GM12873 (cell line): ENCODE data around the gene KDM4C.

Experiments
- TF ChIP-seq, protein P1 (sequence below): IDR thresholded peaks from 2 replicates; pipeline ENCODE4 v1.5.1; 2012; ENCODE audit warnings: low read depth, mild to moderate bottlenecking, moderate library complexity, low read length, control low read depth; ENCODE audit not compliant: insufficient read depth; ENCODE audit errors: missing control alignments

The KDM4C gene

DNA sequence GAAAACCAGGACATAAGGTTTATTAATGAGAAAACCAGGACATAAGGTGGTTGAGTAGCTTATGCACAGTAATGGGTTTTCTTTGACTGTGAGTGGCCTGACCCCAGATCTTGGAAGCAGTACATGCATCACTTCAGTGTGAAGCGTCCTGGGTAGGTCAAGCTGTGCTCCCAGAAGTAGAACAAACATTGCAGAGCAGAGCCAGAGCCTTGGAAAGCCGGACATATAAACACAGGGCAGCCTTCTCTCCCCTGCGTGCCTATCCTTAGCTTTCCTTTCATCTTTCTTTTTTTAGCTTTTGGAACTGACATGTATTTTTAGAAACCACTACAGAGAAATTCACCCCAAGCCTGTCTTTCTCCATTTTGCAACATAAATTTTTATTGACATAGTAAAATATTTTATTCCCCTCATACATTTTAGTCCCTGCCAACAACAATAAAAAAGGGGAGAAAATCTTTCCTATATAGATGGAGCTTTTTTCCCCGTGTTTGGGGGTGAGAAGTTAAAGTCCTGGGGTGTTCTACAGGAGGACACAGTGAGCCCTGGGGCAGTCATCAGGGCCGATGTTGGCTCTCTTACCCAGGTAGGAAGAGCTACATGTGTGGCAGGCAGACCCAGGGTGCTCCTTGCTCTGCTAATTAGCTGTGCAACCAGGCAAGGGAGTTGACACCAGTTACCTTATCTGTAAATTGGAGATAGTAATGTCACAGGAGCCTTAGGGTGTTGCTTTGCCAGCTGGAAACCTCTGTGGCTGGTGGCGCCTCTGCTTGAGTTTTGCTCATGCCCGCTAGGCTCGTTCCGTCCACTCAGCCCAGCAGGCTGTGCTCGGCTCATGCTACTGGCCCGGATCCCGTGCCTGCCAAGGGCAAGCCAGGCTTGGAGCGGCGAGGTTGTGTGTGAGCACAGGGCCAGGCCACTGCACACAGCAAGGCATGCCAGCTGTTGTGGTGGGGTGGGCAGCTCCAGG lies 389.6 kb downstream of the KDM4C start:
- TF ChIP-seq, protein P1, sequence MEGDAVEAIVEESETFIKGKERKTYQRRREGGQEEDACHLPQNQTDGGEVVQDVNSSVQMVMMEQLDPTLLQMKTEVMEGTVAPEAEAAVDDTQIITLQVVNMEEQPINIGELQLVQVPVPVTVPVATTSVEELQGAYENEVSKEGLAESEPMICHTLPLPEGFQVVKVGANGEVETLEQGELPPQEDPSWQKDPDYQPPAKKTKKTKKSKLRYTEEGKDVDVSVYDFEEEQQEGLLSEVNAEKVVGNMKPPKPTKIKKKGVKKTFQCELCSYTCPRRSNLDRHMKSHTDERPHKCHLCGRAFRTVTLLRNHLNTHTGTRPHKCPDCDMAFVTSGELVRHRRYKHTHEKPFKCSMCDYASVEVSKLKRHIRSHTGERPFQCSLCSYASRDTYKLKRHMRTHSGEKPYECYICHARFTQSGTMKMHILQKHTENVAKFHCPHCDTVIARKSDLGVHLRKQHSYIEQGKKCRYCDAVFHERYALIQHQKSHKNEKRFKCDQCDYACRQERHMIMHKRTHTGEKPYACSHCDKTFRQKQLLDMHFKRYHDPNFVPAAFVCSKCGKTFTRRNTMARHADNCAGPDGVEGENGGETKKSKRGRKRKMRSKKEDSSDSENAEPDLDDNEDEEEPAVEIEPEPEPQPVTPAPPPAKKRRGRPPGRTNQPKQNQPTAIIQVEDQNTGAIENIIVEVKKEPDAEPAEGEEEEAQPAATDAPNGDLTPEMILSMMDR, result no peak

DNA sequence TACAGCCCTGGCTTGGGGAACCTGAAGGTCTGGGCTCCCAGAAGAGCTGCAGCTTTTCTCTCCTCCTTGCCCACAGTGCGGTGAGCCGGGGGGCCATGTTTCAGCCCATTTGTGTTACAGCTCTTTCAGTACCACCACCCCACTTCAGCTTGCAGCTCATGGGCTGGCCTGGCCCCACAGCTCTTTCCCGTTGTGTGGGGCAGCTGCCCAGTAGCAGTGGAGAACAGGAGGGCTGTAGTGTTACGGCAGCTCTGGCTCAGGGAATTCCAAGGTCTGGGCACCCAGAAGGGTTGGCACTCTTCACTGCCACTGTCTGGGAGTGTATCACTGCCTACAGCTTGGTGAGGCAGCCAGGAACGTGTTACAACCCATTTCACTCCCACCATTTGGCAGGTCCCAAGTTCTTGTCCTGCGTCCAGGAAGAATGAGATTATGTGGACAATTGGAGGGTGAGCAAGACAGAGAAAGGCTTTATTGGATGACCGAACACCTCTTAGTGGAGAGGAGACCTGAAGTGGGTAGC lies 390.5 kb downstream of the KDM4C start:
- TF ChIP-seq, protein P1, result no peak

DNA sequence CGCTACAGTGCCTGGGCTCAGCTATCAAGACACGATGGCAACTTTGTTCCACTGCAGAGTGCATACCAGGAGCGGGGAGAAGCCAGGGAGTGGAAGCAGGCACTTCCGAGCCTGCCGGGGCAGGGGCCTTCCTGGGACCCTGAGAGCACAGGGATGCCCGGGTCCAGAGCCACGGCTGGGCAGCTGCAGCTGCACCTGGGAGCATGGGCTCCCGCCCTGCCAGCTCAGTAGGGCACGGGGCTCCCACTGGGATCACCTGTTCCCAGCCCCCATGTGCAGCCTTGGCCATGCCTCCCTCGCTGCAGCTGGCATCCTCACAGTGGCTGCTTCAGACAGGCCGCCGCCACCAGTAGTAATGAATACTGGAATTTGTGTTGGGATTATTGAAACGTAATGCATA lies 391.5 kb downstream of the KDM4C start:
- TF ChIP-seq, protein P1, result no peak

DNA sequence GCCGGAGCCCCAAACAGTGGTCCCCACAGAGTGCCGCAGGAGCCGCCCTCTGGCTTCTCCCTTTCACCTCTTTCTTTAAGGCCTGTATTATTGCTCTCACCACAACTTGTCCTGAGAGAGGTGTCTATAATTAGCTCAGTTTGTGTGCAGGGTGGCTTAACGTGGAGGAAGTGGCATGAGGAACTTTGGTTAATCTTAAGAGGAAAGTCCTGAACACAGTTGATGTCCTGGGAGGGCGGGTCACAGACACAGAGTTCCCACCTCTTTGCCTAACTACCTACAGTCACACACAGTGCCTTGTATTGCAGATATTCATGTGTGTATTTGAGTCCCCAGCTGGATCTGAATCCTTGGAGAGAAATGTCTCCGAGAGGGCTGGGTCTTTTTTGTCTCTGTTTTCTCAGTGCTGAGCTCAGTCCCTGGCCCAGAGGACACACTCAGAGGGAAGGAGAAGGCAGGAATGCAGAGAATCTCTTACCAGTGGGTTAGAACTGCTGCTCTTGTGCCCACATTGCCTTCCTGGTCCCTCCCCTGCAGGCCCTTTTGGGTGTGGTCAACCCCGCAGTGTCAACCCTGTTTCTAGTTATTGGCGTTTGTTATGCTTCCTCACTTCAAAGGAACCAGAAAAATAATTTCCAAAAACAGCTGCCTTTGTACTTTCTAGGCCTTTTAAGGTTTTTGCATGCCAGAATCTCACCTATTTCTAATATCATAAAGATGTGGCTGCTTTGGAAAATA lies 392.5 kb downstream of the KDM4C start:
- TF ChIP-seq, protein P1, result no peak

DNA sequence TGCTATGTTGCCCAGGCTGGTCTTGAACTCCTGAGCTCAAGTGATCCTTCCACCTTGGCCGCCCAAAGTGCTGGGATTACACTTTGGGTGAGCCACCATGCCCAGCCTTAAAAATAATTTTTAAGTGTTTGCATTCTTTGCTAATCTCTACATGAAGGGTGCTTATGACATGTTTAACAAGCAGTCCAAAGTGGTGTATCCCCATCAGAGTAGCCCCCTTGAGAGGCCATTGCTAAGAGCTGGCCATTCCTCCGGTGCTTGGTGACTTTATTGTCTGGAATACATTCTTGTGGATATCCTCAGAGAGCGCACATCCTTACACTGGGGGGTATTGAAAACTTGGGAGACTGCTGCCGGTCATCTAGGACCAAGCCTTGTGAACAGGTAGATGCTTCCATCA lies 395.4 kb downstream of the KDM4C start:
- TF ChIP-seq, protein P1, result no peak

DNA sequence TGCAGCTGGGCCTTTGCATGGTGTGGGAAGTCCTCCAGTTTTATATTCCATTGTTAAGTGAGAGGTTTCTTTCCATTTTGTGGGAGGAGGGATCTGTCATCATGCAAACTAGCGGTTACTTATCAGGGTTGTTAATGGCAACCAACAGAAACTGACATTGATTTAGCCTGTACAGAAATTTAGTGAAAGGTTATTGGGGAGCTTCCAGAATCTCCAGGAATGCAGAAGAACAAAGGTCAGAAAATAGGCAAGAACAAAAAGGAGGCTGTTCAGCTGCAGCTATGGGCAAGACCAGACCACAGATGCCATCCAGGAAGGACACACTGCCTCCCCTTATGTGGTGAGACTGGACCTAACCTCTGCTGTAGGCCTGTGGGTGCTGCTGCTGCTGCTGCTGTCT lies 395.8 kb downstream of the KDM4C start:
- TF ChIP-seq, protein P1, result no peak

DNA sequence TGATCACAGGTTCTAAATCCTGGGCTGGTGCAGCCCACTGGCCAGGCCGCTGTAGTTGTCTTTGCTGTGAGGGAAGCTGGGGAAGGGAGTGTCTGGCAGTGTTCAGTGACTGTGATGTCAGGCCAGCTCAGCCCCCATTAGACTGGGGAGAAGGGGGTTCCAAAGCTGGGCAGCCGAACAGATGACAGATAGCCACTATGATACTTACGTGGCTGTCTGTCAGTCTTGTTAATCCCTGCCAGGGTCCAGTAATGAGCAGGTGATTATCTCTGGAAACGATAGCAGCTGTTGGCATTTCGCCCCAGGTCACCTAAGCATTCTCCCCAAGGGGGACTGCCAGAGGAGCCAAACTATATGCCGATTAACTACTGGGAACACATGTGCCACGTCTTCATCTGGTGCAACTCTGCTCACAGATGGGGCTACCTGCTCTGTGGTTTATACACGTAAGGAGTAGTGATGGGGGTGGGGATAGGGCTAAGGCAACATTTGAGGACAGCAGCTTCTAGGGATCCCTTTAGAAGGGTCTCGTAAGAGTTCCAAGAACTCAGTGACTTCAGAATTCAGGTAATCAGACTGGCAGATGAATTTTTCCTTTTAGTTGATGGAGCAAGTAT lies 396.3 kb downstream of the KDM4C start:
- TF ChIP-seq, protein P1, result no peak
